ENCODE measurements around the gene LGALS4.

The LGALS4 gene

DNA sequence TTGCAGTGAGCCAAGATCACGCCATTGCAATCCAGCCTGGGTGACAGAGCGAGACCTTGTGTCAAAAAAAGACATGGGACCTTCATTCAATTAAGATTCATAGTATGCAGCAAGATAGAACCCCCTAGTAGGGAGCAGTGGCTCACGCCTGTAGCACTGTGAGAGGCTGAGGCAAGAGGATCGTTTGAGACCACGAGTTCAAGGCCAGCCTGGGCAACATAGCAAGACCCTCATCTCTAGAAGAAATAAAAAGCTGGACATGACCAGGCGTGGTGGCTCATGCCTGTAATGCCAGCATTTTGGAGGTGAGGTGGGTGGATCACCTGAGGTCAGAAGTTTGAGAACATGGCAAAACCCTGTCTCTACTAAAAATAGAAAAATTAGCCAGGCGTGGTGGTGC is 32.3 kb downstream of the LGALS4 start:
- Histone ChIP-seq H3K9ac (ENCODE audit: low read length) (no peak overlapping the region), H2AFZ (ENCODE audit: low read length) (no peak overlapping the region), H3K9me2 (replicated peaks; ENCODE audit: insufficient read depth, low read length) (no peaks in the 10 kb centered on the region), H3K79me2 (ENCODE audit: low read length) (no peaks in the 10 kb centered on the region), H4K20me1 (ENCODE audit: insufficient read depth, low read length) (no peaks in the 10 kb centered on the region), H3K4me3 (ENCODE audit: low read length) (no peak overlapping the region), H3K27ac (ENCODE audit: low read length) (no peak overlapping the region), H3K36me3 (replicated peaks; ENCODE audit: insufficient read depth, low read length) (no peaks in the 10 kb centered on the region), H3K27me3 (replicated peaks; ENCODE audit: insufficient read depth, low read length) (peaks cover 35% of the 10 kb centered on the region), H3F3A (ENCODE audit: insufficient read depth, low read length) (no peaks in the 10 kb centered on the region), H3K4me2 (ENCODE audit: low read depth, low read length) (no peak overlapping the region), H3K4me1 (ENCODE audit: low read length) (no peaks in the 10 kb centered on the region), H3K9me3 (replicated peaks; ENCODE audit: insufficient read depth, low read length) (no peaks in the 10 kb centered on the region)
- DNase-seq: no peak
- no peak for TF ChIP-seq EZH2 (optimal IDR thresholded peaks at IDR 0.05; ENCODE audit: low read depth, low read length)
- TF ChIP-seq EZH2phosphoT487 (IDR thresholded peaks at IDR 0.05; ENCODE audit: low read length): no peak
- TF ChIP-seq, protein P1, sequence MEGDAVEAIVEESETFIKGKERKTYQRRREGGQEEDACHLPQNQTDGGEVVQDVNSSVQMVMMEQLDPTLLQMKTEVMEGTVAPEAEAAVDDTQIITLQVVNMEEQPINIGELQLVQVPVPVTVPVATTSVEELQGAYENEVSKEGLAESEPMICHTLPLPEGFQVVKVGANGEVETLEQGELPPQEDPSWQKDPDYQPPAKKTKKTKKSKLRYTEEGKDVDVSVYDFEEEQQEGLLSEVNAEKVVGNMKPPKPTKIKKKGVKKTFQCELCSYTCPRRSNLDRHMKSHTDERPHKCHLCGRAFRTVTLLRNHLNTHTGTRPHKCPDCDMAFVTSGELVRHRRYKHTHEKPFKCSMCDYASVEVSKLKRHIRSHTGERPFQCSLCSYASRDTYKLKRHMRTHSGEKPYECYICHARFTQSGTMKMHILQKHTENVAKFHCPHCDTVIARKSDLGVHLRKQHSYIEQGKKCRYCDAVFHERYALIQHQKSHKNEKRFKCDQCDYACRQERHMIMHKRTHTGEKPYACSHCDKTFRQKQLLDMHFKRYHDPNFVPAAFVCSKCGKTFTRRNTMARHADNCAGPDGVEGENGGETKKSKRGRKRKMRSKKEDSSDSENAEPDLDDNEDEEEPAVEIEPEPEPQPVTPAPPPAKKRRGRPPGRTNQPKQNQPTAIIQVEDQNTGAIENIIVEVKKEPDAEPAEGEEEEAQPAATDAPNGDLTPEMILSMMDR (IDR thresholded peaks at IDR 0.05; ENCODE audit: low read length): no peak

DNA sequence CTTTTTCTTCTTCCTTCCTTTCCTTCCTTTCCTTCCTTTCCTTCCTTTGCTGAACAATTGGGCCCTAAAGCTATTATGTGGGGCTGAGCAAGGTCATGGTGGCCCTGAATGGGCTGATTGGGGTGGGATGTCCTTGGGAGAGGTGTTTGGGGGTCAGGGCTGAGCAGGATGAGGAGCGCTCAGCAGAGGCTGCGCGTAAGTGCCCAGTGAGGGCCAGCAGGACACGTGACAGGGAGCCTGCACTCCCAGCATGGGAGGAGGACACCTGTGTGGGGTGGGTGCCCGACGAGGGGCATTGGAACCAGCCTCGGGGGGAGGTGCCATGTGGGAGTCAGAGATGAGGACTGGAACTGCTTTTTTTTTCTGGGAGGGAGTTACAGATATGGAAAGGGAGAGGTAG is 34.0 kb downstream of the LGALS4 start:
- Histone ChIP-seq H3F3A (ENCODE audit: insufficient read depth, low read length) (no peaks in the 10 kb centered on the region), H3K4me3 (ENCODE audit: low read length) (no peak overlapping the region), H2AFZ (ENCODE audit: low read length) (no peak overlapping the region), H3K9me3 (replicated peaks; ENCODE audit: insufficient read depth, low read length) (no peaks in the 10 kb centered on the region), H3K79me2 (ENCODE audit: low read length) (no peaks in the 10 kb centered on the region), H3K9me2 (replicated peaks; ENCODE audit: insufficient read depth, low read length) (no peaks in the 10 kb centered on the region), H3K9ac (ENCODE audit: low read length) (no peak overlapping the region), H4K20me1 (ENCODE audit: insufficient read depth, low read length) (no peaks in the 10 kb centered on the region), H3K4me2 (ENCODE audit: low read depth, low read length) (no peak overlapping the region), H3K36me3 (replicated peaks; ENCODE audit: insufficient read depth, low read length) (no peaks in the 10 kb centered on the region), H3K27ac (ENCODE audit: low read length) (no peak overlapping the region), H3K4me1 (ENCODE audit: low read length) (no peaks in the 10 kb centered on the region), H3K27me3 (replicated peaks; ENCODE audit: insufficient read depth, low read length) (peaks cover 39% of the 10 kb centered on the region)
- TF ChIP-seq, protein P1 (IDR thresholded peaks at IDR 0.05; ENCODE audit: low read length): no peak
- TF ChIP-seq EZH2 (optimal IDR thresholded peaks at IDR 0.05; ENCODE audit: low read depth, low read length): no peak
- TF ChIP-seq EZH2phosphoT487 (IDR thresholded peaks at IDR 0.05; ENCODE audit: low read length): no peak
- no peak for DNase-seq

DNA sequence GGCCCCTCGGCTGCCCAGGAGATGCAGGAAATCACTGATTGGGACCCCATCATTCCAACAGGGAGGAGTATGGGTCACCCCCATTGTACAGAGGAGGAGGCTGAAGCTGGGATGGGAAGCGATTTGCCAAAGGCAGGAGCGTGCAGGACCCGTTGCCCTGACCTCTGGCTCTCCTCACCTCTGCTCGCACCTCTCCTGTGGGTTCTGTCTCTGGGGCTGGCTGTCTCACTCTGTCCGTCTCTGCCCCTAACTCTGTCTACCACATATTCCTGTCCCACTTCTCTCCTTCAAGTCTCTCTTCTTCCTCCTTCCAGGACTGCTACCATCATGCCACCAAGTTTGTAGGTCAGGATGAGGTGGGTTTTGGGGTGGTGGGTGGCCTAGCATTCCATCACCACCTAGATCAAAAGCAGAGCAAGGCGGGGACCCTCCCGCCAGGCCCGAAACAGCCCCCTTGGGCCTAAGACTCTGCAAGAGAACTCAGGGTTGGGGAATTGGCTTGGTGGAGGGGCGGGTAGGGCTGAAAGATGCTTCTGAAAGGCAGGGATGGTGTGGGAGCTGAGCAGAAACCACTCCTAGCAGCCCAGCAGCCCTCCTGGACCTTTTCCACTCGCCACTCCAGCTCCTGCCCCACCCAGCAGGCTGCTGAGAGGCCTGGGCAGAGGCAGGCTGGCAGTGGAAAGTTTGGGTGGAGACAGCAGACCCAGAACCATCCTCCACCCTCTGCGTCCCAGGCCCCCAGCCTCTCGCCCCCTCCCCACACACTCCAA is 38.4 kb downstream of the LGALS4 start:
- Histone ChIP-seq H3F3A (ENCODE audit: insufficient read depth, low read length) (no peaks in the 10 kb centered on the region), H3K27me3 (replicated peaks; ENCODE audit: insufficient read depth, low read length) (peaks cover 12% of the 10 kb centered on the region), H3K36me3 (replicated peaks; ENCODE audit: insufficient read depth, low read length) (no peaks in the 10 kb centered on the region), H3K4me1 (ENCODE audit: low read length) (no peaks in the 10 kb centered on the region), H3K79me2 (ENCODE audit: low read length) (no peaks in the 10 kb centered on the region), H3K27ac (ENCODE audit: low read length) (no peak overlapping the region), H3K9me2 (replicated peaks; ENCODE audit: insufficient read depth, low read length) (no peaks in the 10 kb centered on the region), H4K20me1 (ENCODE audit: insufficient read depth, low read length) (no peaks in the 10 kb centered on the region), H2AFZ (ENCODE audit: low read length) (no peak overlapping the region), H3K9ac (ENCODE audit: low read length) (no peak overlapping the region), H3K9me3 (replicated peaks; ENCODE audit: insufficient read depth, low read length) (no peaks in the 10 kb centered on the region), H3K4me3 (ENCODE audit: low read length) (no peak overlapping the region), H3K4me2 (ENCODE audit: low read depth, low read length) (no peak overlapping the region)
- TF ChIP-seq EZH2 (optimal IDR thresholded peaks at IDR 0.05; ENCODE audit: low read depth, low read length): no peak
- TF ChIP-seq, protein P1 (IDR thresholded peaks at IDR 0.05; ENCODE audit: low read length): no peak
- no peak for TF ChIP-seq EZH2phosphoT487 (IDR thresholded peaks at IDR 0.05; ENCODE audit: low read length)
- no peak for DNase-seq

All from MM.1S (cell line).